HL-60/S4 treated with retinoic acid at 250 ng/mL for 4 days and 3 days (cell line): ENCODE results near the gene KRTAP2-4.
"Not testable (repeated sequence)": the region's sequence is repeated elsewhere in the genome, so short reads cannot be mapped to it uniquely, and the experiment has no call there.

Source experiments
- in situ Hi-C: fragments of 300-500 bp; cut with MboI; formaldehyde crosslinking; loops from 2 replicates; pipeline ENCODE4 v1.7.0; 2022; ENCODE audit warnings: low sequenced_read_pairs

Gene KRTAP2-4

DNA sequence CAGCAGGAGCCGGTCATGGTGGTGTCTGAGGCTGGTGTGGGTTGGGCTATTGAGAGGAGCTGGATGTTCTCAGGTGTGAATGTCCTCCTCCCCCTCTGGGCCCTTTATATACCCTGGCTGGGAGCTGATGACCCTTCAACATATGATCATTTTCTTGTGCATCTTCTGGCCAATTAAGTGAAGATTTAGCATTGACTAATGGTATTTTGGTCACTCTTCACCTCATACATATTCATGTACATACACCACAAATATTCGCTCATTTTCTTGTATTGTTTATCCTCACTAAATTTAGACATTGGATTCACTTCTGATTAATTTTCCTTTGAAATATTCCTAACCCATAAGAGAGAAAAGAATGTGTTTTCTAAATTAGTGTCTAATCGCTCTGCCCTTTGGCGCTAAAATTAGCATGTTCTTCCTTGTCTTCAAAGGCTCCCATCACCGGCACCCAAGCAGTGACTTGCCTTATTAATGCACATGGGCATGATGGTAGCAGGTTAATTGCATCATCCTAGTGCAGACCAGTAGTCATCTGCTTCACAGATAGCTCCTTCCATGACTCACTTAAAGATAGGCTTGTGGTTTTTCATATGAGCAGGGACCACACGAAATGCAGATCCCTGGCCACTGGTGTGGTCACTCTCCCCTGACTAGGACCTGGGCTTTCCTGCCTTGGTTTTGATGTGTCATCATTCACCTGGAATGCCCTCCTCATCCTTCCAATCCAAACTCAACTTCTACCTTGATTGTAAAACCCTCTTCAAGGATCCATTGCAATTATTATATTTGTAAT is at the start of gene KRTAP2-4:
KRTAP2-4 (minus strand) TSS at position 51 of the 796 bp plus-strand sequence; CDS start at position 17, 34 bp downstream.
- in situ Hi-C loops, result no loop called here

- in situ Hi-C loops, result no loop called here
Observed at GRCh38 chr17:41111151-41111885, 45.6 kb upstream of the KRTAP2-4 start.

- in situ Hi-C loops, result not testable (repeated sequence)
Observed at GRCh38 chr17:41108728-41109386, 43.2 kb upstream of the KRTAP2-4 start.

GRCh38 chr17:41107941-41108450 is 42.3 kb upstream of the KRTAP2-4 start:
- in situ Hi-C loops, result no loop called here

DNA sequence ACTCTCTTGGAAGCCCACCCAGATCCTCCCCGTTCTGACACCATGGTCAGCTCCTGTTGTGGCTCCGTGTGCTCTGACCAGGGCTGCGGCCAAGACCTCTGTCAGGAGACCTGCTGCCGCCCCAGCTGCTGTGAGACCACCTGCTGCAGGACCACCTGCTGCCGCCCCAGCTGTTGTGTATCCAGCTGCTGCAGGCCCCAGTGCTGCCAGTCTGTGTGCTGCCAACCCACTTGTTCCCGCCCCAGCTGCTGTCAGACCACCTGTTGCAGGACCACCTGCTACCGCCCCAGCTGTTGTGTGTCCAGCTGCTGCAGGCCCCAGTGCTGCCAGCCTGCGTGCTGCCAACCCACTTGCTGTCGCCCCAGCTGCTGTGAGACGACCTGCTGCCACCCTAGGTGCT is 39.7 kb upstream of the KRTAP2-4 start, which contains the start of gene KRTAP4-9:
KRTAP4-9 (plus strand) TSS at position 43 of the 400 bp plus-strand sequence; CDS start at position 43, 0 bp downstream.
- in situ Hi-C loops, result not testable (repeated sequence)

- in situ Hi-C loops, result not testable (repeated sequence)
Observed at GRCh38 chr17:41104386-41105038, 38.8 kb upstream of the KRTAP2-4 start.

- in situ Hi-C loops, result no loop called here
Observed at GRCh38 chr17:41103896-41104295, 38.2 kb upstream of the KRTAP2-4 start.

GRCh38 chr17:41101586-41102259 is 36.0 kb upstream of the KRTAP2-4 start, which contains the start of gene KRTAP4-16:
Gene KRTAP4-16 (minus strand): TSS chr17:41102209. CDS start chr17:41102209, 0 bp downstream.
- in situ Hi-C loops, result no loop called here

DNA sequence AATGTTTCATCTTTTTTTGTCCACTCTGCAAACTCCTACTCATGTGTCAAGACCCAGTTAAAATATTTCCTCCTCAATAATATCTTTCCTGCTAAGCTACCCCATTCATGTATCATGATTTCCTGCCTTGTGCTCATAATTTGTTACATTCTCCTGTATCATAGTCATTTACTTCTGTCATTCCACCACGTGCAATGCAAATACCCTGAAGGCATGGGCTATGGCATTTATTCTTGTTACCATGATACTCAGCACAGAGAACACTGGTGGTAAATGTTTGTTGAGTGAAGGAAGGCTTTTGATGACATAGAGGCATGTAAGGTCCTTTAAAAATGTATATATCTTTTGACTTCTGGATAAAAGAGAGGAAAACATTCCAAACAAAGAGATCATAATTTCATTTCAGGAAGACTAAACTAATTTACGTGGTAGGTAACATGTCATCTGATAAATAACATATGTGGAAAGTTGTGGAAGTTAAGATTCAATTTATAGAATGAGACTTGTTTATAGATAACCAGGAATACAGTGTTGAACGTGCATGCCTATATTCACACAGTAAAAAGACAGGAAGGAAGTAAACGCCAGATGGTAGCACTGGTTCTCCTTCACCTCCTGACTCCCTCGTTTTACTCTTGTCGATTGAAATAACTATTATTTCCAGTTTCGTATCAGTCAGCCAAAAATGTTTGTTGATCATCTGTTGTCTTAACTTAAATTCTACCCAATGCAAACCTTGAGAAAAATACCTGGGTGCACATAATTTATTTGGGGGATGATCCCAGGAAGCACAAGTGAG is 34.2 kb upstream of the KRTAP2-4 start:
- in situ Hi-C loops, result not testable (repeated sequence)

GRCh38 chr17:41098481-41098880 is 32.8 kb upstream of the KRTAP2-4 start:
- in situ Hi-C loops, result no loop called here

- in situ Hi-C loops, result no loop called here
Observed at GRCh38 chr17:41098042-41098441, 32.4 kb upstream of the KRTAP2-4 start, which contains the start of gene KRTAP4-8. Gene KRTAP4-8 (minus strand): TSS chr17:41098142. CDS start chr17:41098084, 58 bp downstream.

GRCh38 chr17:41096055-41096454 is 30.4 kb upstream of the KRTAP2-4 start:
- in situ Hi-C loops, result no loop called here

- in situ Hi-C loops, result not testable (repeated sequence)
Observed at GRCh38 chr17:41088760-41089352, 23.2 kb upstream of the KRTAP2-4 start.

GRCh38 chr17:41084100-41084856 is 18.6 kb upstream of the KRTAP2-4 start, which contains the start of gene KRTAP4-7:
Gene KRTAP4-7 (plus strand): TSS chr17:41084150. CDS start chr17:41084207, 57 bp downstream.
- in situ Hi-C loops, result not testable (repeated sequence)

- in situ Hi-C loops, result not testable (repeated sequence)
Observed at GRCh38 chr17:41083427-41083826, 17.7 kb upstream of the KRTAP2-4 start.

DNA sequence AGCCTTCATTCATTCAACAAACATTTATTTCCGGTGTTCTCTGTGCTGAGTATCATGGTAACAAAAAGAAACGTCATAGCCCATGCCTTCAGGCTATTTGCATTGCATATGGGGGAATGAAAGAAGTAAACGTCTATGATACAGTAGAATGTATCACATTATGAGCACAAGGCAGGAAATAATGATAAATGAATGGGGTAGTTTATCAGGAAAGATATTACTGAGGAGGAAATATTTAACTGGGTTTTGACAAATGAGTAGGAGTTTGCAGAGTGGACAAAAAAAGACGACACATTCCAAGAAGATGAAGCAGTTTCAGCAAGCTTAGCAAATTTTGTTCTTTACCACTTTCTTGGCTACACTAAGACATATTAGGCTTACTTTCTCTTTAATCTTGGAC is 16.9 kb upstream of the KRTAP2-4 start:
- in situ Hi-C loops, result no loop called here

GRCh38 chr17:41076788-41077187 is 11.1 kb upstream of the KRTAP2-4 start:
- in situ Hi-C loops, result no loop called here

DNA sequence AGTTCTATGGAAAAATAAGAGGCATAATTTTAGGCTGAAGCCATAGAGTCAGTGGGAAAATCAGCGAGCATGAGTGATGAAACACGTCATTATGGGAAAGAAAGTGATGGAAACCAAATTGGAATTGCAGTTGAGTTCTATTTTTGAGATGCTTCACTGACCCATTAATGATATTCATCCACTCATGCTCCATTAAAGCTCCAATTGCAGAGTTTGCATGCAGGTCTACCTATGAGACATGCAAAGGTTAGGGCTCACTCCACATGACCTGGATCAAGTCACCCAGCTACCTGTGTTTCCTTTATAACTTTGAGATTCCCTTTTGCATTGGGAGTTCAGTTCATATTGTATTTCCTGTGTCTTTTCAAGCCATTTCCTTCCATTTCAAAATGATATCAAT is 8.0 kb upstream of the KRTAP2-4 start:
- in situ Hi-C loops, result no loop called here
